NCI-H1417 treated with DMSO at 0.1 percent for 48 hours (cell line): Measurements from ENCODE around the gene CMTM7.
"Not testable (repeated sequence)": the region's sequence is repeated elsewhere in the genome, so short reads cannot be mapped to it uniquely, and the experiment has no call there.

Source experiments
- DNase-seq: peaks from one replicate; lab custom pipeline; 2025; lab: John Stamatoyannopoulos, UW

Gene CMTM7

GRCh38 chr3:32460817-32461496 is 69.3 kb downstream of the CMTM7 start:
- DNase-seq = not testable (repeated sequence)

GRCh38 chr3:32462191-32462986 is 70.7 kb downstream of the CMTM7 start:
- DNase-seq = not testable (repeated sequence)

- not testable (repeated sequence) for DNase-seq
Measured at GRCh38 chr3:32463415-32463814, 71.8 kb downstream of the CMTM7 start.

GRCh38 chr3:32464726-32465125 is 73.1 kb downstream of the CMTM7 start:
- not testable (repeated sequence) for DNase-seq

- DNase-seq = not testable (repeated sequence)
Measured at GRCh38 chr3:32466808-32467207, 75.2 kb downstream of the CMTM7 start.

- no peak for DNase-seq
Measured at GRCh38 chr3:32467333-32468070, 75.8 kb downstream of the CMTM7 start.

GRCh38 chr3:32469151-32469874 is 77.7 kb downstream of the CMTM7 start:
- no peak for DNase-seq

GRCh38 chr3:32470362-32470761 is 78.7 kb downstream of the CMTM7 start:
- DNase-seq = no peak

GRCh38 chr3:32471246-32471645 is 79.6 kb downstream of the CMTM7 start:
- no peak for DNase-seq

- not testable (repeated sequence) for DNase-seq
Measured at GRCh38 chr3:32472151-32472550, 80.5 kb downstream of the CMTM7 start.

- DNase-seq = no peak
Measured at GRCh38 chr3:32474201-32474600, 82.5 kb downstream of the CMTM7 start.

GRCh38 chr3:32480604-32481003 is 89.0 kb downstream of the CMTM7 start:
- DNase-seq = no peak

GRCh38 chr3:32481791-32482631 is 90.4 kb downstream of the CMTM7 start:
- no peak for DNase-seq

GRCh38 chr3:32482693-32483092 is 91.0 kb downstream of the CMTM7 start:
- no peak for DNase-seq

GRCh38 chr3:32483772-32484171 is 92.1 kb downstream of the CMTM7 start:
- DNase-seq = no peak

- no peak for DNase-seq
Measured at GRCh38 chr3:32484436-32484835, 92.8 kb downstream of the CMTM7 start.

GRCh38 chr3:32487781-32488473 is 96.3 kb downstream of the CMTM7 start:
- DNase-seq = no peak

- DNase-seq = no peak
Measured at GRCh38 chr3:32488474-32489008, 96.9 kb downstream of the CMTM7 start.

GRCh38 chr3:32492684-32493436 is 101.2 kb downstream of the CMTM7 start:
- no peak for DNase-seq
